GM23338 (cell line): ENCODE data around the gene CD109. TPM values are rescaled to one million over a fixed set of nuclear protein-coding genes. Genes with fewer than 3 reads are reported as not detected.

ENCODE experiments used
- ATAC-seq: fragments of 200-7000 bp; cut with Tn5 transposase; 3 replicates; pipeline ENCODE4 v1.9.1; 2020
- DNase-seq: peaks from one replicate; pipeline ENCODE4 v3.0.0-alpha.2; 2015; ENCODE audit warnings: low spot score
- H2AFZ ChIP-seq: fragments of 200-600 bp; sonication (generic); 2 replicates; pipeline ENCODE4 v1.8.0; 2016; ENCODE audit warnings: antibody characterized with exemption, mild to moderate bottlenecking, moderate library complexity
- H3F3A ChIP-seq: fragments of 200-600 bp; sonication (generic); replicated peaks from 2 replicates; pipeline ENCODE4 v1.8.0; 2017; ENCODE audit warnings: antibody characterized with exemption, mixed run types, low read depth
- H3K27ac ChIP-seq: fragments of 200-600 bp; sonication (generic); 2 replicates; pipeline ENCODE4 v1.6.1; 2016; ENCODE audit warnings: low read depth
- H3K27me3 ChIP-seq: fragments of 200-600 bp; sonication (generic); 2 replicates; pipeline ENCODE4 v1.8.0; 2016; ENCODE audit warnings: mild to moderate bottlenecking, mixed run types, moderate library complexity; ENCODE audit not compliant: insufficient read depth
- H3K36me3 ChIP-seq: fragments of 200-600 bp; sonication (generic); 2 replicates; pipeline ENCODE4 v1.8.0; 2016; ENCODE audit warnings: mild to moderate bottlenecking; ENCODE audit not compliant: insufficient read depth
- H3K4me1 ChIP-seq: fragments of 200-600 bp; sonication (generic); 2 replicates; pipeline ENCODE4 v1.8.0; 2016; ENCODE audit warnings: mild to moderate bottlenecking, moderate library complexity; ENCODE audit not compliant: insufficient read depth
- H3K4me2 ChIP-seq: fragments of 200-600 bp; sonication (generic); 2 replicates; pipeline ENCODE4 v1.7.1; 2017; ENCODE audit warnings: mixed run types
- H3K4me3 ChIP-seq: fragments of 200-600 bp; sonication (generic); 2 replicates; pipeline ENCODE4 v1.6.1; 2016; ENCODE audit warnings: mixed run types
- H3K79me2 ChIP-seq: fragments of 200-600 bp; sonication (generic); replicated peaks from 2 replicates; pipeline ENCODE4 v1.8.0; 2017; ENCODE audit warnings: mild to moderate bottlenecking; ENCODE audit not compliant: insufficient read depth
- H3K9me2 ChIP-seq: fragments of 200-600 bp; sonication (generic); 2 replicates; pipeline ENCODE4 v1.8.0; 2017; ENCODE audit not compliant: insufficient read depth
- H4K20me1 ChIP-seq: fragments of 200-600 bp; sonication (generic); replicated peaks from 2 replicates; pipeline ENCODE4 v1.8.0; 2017; ENCODE audit warnings: mild to moderate bottlenecking; ENCODE audit not compliant: insufficient read depth
- H3K27ac Mint-ChIP-seq: 2 replicates; pipeline ENCODE4 v1.8.0; 2020; ENCODE audit warnings: inconsistent platforms, mild to moderate bottlenecking, moderate library complexity, mixed read lengths
- H3K27me3 Mint-ChIP-seq: 3 replicates; pipeline ENCODE4 v1.8.0; 2022; ENCODE audit warnings: low read depth, mild to moderate bottlenecking, moderate library complexity, mixed read lengths, inconsistent platforms; ENCODE audit not compliant: insufficient read depth, poor library complexity
- H3K36me3 Mint-ChIP-seq: 3 replicates; pipeline ENCODE4 v1.8.0; 2021; ENCODE audit warnings: low read depth, mild to moderate bottlenecking, inconsistent platforms, moderate library complexity, mixed read lengths
- H3K4me1 Mint-ChIP-seq: 3 replicates; pipeline ENCODE4 v1.8.0; 2020; ENCODE audit warnings: mild to moderate bottlenecking, inconsistent platforms, mixed read lengths
- H3K4me3 Mint-ChIP-seq: 3 replicates; pipeline ENCODE4 v1.8.0; 2021; ENCODE audit warnings: moderate library complexity, mild to moderate bottlenecking, inconsistent platforms, mixed read lengths
- H3K9me3 Mint-ChIP-seq: 3 replicates; pipeline ENCODE4 v1.8.0; 2020; ENCODE audit warnings: moderate library complexity, mild to moderate bottlenecking, inconsistent platforms, mixed read lengths
- CREB1 ChIP-seq: fragments of 250-450 bp; sonication (Bioruptor Pico); IDR thresholded peaks from 2 replicates; pipeline ENCODE4 v1.5.0; 2020; ENCODE audit warnings: low read depth, mild to moderate bottlenecking, moderate library complexity
- ETS1 ChIP-seq: IDR thresholded peaks from 2 replicates; pipeline ENCODE4 v1.6.1; 2016; ENCODE audit warnings: antibody characterized with exemption
- EZH2 ChIP-seq: fragments of 200-600 bp; sonication (generic); IDR thresholded peaks from one replicate; pipeline ENCODE4 v1.8.0; 2017; ENCODE audit warnings: antibody characterized with exemption, mild to moderate bottlenecking, low read depth; ENCODE audit not compliant: unreplicated experiment
- EZH2phosphoT487 ChIP-seq: fragments of 200-600 bp; sonication (generic); IDR thresholded peaks from one replicate; pipeline ENCODE4 v1.8.1; 2018; ENCODE audit warnings: antibody characterized with exemption; ENCODE audit not compliant: unreplicated experiment
- JUNB ChIP-seq: IDR thresholded peaks from one replicate; pipeline ENCODE4 v1.6.1; 2016; ENCODE audit warnings: antibody characterized with exemption; ENCODE audit not compliant: unreplicated experiment
- NANOG ChIP-seq: IDR thresholded peaks from 2 replicates; pipeline ENCODE4 v1.6.1; 2016; ENCODE audit warnings: antibody characterized with exemption, borderline replicate concordance
- POLR2AphosphoS5 ChIP-seq: IDR thresholded peaks from 2 replicates; pipeline ENCODE4 v1.6.1; 2016; ENCODE audit warnings: antibody characterized with exemption, low read depth
- REST ChIP-seq: IDR thresholded peaks from one replicate; pipeline ENCODE4 v1.6.1; 2018; ENCODE audit warnings: antibody characterized with exemption; ENCODE audit not compliant: unreplicated experiment
- STAT1 ChIP-seq: IDR thresholded peaks from one replicate; pipeline ENCODE4 v1.6.1; 2016; ENCODE audit warnings: antibody characterized with exemption; ENCODE audit not compliant: unreplicated experiment
- ZNF114 ChIP-seq: fragments of 250-450 bp; sonication (Bioruptor Pico); IDR thresholded peaks from 2 replicates; pipeline ENCODE4 v1.5.0; 2020; ENCODE audit warnings: mild to moderate bottlenecking, moderate library complexity
- ZNF331 ChIP-seq: fragments of 250-450 bp; sonication (Bioruptor Pico); IDR thresholded peaks from 2 replicates; pipeline ENCODE4 v1.5.0; 2020; ENCODE audit warnings: low read depth, mild to moderate bottlenecking, moderate library complexity
- polyA plus RNA-seq: library from polyadenylated mRNA; unstranded; fragments of >200 nt; fragmentation: Nextera tagmentation; extraction: Ambion mirVana; gene quantifications from 2 replicates; pipeline ENCODE4 v1.2.1, GENCODE V29; 2016
- total RNA-seq: library from RNA; depleted of rRNA; stranded (reverse); fragments of >200 nt; shearing (Covaris generic); gene quantifications from 2 replicates; pipeline ENCODE4 v1.2.3, GENCODE V29; 2014
- TF ChIP-seq, protein P1 (sequence below): fragments of 250-450 bp; sonication (Bioruptor Pico); IDR thresholded peaks from 2 replicates; pipeline ENCODE4 v1.5.0; 2020; ENCODE audit warnings: mild to moderate bottlenecking, moderate library complexity
- TF ChIP-seq, protein P2 (sequence below), 2 experiments: fragments of 200-600 bp in 1 of 2; sonication (generic) in 1 of 2; conservative IDR thresholded peaks; 2 replicates each; pipeline versions ENCODE4 v1.5.1 to v1.6.1; 2016 to 2017; ENCODE audit warnings: antibody characterized with exemption in 2 of 2, low read depth in 2 of 2, mild to moderate bottlenecking in 2 of 2, moderate library complexity in 1 of 2

Gene CD109
- total and polyA plus RNA-seq, 2 experiments from 2014 or later = 1.1 to 5.3 TPM

DNA sequence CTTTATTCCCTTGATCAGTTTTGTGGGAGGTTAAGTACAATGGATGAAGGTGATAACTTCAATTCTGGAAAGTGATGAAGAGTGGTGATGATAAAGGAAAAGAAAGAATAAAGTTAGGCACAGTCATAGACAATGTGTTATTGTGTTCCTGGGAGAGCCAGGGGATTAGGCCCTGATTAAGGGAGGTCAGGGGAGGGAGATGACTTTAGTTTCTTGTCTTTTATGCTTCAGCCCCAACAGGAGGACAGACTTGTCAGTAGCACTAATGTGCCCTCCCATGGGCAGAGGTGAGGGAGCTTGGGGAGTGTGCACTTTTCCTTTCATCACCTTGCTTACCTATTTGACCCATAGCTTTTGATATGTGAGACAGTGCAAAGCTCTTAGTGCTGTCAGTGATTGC lies 115.7 kb downstream of the CD109 start:
- DNase-seq (no peak), ATAC-seq (no peak)
- Mint-ChIP-seq H3K36me3 (no peaks in the 10 kb centered on the region), H3K4me3 (no peak overlapping the region), H3K27me3 (no peaks in the 10 kb centered on the region), H3K4me1 (no peaks in the 10 kb centered on the region), H3K9me3 (no peaks in the 10 kb centered on the region), H3K27ac (no peak overlapping the region)
- H3K4me3 ChIP-seq = no peak overlapping the region
- H3K4me1 ChIP-seq = no peaks in the 10 kb centered on the region
- H3K9me2 ChIP-seq = no peaks in the 10 kb centered on the region
- no peaks in the 10 kb centered on the region for H3K79me2 ChIP-seq
- no peaks in the 10 kb centered on the region for H3K27me3 ChIP-seq
- no peak overlapping the region for H3K27ac ChIP-seq
- no peak for TF ChIP-seq ETS1
- TF ChIP-seq POLR2AphosphoS5 = no peak
- TF ChIP-seq CREB1 (CRISPR knock-in tag) = no peak
- TF ChIP-seq, protein P1, sequence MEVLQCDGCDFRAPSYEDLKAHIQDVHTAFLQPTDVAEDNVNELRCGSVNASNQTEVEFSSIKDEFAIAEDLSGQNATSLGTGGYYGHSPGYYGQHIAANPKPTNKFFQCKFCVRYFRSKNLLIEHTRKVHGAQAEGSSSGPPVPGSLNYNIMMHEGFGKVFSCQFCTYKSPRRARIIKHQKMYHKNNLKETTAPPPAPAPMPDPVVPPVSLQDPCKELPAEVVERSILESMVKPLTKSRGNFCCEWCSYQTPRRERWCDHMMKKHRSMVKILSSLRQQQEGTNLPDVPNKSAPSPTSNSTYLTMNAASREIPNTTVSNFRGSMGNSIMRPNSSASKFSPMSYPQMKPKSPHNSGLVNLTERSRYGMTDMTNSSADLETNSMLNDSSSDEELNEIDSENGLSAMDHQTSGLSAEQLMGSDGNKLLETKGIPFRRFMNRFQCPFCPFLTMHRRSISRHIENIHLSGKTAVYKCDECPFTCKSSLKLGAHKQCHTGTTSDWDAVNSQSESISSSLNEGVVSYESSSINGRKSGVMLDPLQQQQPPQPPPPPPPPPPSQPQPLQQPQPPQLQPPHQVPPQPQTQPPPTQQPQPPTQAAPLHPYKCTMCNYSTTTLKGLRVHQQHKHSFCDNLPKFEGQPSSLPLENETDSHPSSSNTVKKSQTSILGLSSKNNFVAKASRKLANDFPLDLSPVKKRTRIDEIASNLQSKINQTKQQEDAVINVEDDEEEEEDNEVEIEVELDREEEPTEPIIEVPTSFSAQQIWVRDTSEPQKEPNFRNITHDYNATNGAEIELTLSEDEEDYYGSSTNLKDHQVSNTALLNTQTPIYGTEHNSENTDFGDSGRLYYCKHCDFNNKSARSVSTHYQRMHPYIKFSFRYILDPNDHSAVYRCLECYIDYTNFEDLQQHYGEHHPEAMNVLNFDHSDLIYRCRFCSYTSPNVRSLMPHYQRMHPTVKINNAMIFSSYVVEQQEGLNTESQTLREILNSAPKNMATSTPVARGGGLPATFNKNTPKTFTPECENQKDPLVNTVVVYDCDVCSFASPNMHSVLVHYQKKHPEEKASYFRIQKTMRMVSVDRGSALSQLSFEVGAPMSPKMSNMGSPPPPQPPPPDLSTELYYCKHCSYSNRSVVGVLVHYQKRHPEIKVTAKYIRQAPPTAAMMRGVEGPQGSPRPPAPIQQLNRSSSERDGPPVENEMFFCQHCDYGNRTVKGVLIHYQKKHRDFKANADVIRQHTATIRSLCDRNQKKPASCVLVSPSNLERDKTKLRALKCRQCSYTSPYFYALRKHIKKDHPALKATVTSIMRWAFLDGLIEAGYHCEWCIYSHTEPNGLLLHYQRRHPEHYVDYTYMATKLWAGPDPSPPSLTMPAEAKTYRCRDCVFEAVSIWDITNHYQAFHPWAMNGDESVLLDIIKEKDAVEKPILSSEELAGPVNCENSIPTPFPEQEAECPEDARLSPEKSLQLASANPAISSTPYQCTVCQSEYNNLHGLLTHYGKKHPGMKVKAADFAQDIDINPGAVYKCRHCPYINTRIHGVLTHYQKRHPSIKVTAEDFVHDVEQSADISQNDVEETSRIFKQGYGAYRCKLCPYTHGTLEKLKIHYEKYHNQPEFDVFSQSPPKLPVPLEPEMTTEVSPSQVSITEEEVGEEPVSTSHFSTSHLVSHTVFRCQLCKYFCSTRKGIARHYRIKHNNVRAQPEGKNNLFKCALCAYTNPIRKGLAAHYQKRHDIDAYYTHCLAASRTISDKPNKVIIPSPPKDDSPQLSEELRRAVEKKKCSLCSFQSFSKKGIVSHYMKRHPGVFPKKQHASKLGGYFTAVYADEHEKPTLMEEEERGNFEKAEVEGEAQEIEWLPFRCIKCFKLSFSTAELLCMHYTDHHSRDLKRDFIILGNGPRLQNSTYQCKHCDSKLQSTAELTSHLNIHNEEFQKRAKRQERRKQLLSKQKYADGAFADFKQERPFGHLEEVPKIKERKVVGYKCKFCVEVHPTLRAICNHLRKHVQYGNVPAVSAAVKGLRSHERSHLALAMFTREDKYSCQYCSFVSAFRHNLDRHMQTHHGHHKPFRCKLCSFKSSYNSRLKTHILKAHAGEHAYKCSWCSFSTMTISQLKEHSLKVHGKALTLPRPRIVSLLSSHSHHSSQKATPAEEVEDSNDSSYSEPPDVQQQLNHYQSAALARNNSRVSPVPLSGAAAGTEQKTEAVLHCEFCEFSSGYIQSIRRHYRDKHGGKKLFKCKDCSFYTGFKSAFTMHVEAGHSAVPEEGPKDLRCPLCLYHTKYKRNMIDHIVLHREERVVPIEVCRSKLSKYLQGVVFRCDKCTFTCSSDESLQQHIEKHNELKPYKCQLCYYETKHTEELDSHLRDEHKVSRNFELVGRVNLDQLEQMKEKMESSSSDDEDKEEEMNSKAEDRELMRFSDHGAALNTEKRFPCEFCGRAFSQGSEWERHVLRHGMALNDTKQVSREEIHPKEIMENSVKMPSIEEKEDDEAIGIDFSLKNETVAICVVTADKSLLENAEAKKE = no peak
- no peak for TF ChIP-seq EZH2phosphoT487
- TF ChIP-seq ZNF331 (CRISPR knock-in tag) = no peak
- TF ChIP-seq EZH2 = no peak
- TF ChIP-seq ZNF114 (CRISPR knock-in tag) = no peak
- TF ChIP-seq STAT1 = no peak
- TF ChIP-seq JUNB = no peak
- TF ChIP-seq REST = no peak
- TF ChIP-seq NANOG = no peak
- TF ChIP-seq, protein P2, sequence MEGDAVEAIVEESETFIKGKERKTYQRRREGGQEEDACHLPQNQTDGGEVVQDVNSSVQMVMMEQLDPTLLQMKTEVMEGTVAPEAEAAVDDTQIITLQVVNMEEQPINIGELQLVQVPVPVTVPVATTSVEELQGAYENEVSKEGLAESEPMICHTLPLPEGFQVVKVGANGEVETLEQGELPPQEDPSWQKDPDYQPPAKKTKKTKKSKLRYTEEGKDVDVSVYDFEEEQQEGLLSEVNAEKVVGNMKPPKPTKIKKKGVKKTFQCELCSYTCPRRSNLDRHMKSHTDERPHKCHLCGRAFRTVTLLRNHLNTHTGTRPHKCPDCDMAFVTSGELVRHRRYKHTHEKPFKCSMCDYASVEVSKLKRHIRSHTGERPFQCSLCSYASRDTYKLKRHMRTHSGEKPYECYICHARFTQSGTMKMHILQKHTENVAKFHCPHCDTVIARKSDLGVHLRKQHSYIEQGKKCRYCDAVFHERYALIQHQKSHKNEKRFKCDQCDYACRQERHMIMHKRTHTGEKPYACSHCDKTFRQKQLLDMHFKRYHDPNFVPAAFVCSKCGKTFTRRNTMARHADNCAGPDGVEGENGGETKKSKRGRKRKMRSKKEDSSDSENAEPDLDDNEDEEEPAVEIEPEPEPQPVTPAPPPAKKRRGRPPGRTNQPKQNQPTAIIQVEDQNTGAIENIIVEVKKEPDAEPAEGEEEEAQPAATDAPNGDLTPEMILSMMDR (conservative IDR thresholded peaks at IDR 0.05; ENCODE audit: low read depth in 2 of 2) = no peak
- no peak overlapping the region for H3K4me2 ChIP-seq
- no peaks in the 10 kb centered on the region for H4K20me1 ChIP-seq
- H3F3A ChIP-seq = no peaks in the 10 kb centered on the region
- no peaks in the 10 kb centered on the region for H3K36me3 ChIP-seq
- H2AFZ ChIP-seq = no peak overlapping the region
